Pancreas (tissue), 10 donors: ENCODE data around the gene UNC13A. TPM values are rescaled to one million over a fixed set of nuclear protein-coding genes. Genes with fewer than 3 reads are reported as not detected.

Source experiments
- ATAC-seq, 4 donors: fragments of 200-7000 bp; cut with Tn5 transposase; one replicate each; pipeline versions ENCODE4 v1.8.0 to v1.9.1; 2020; ENCODE audit warnings: mild to moderate bottlenecking in 4 of 4, moderate library complexity in 4 of 4
- DNase-seq, 6 donors: peaks; one replicate each; pipeline ENCODE4 v3.0.0-alpha.2; 2020
- FAIRE-seq: peaks from 2 replicates; lab custom pipeline; 2012; peaks lifted over from hg19 to GRCh38; lab: Jason Lieb, UNC
- H3K27ac ChIP-seq, 4 donors: fragments of 200-600 bp; sonication (generic); 1 replicate in 3 of 4; 2 replicates in 1 of 4; pipeline versions ENCODE4 v1.5.0 to v1.8.0; 2020
- H3K27me3 ChIP-seq, 4 donors: fragments of 200-600 bp; one replicate each; pipeline ENCODE4 v1.8.0; 2021
- H3K36me3 ChIP-seq, 3 donors: fragments of 200-600 bp; sonication (generic) in 1 of 3; one replicate each; pipeline versions ENCODE4 v1.5.0 to v1.8.0; 2020 to 2021
- H3K4me1 ChIP-seq, 3 donors: fragments of 200-600 bp; one replicate each; pipeline ENCODE4 v1.8.0; 2021
- H3K4me3 ChIP-seq, 4 donors: fragments of 200-600 bp; sonication (generic) in 2 of 4; one replicate each; pipeline versions ENCODE4 v1.5.0 to v1.8.0; 2020 to 2021
- H3K9me3 ChIP-seq, 4 donors: fragments of 200-600 bp; one replicate each; pipeline ENCODE4 v1.8.0; 2021
- WGBS, 2 donors: extraction: QIAGEN DNeasy Blood & Tissue Kit; methylation state at CpG; one replicate each; pipeline ENCODE4 v1.1.7; 2013; 5-methylcytosine and 5-hydroxymethylcytosine counted together
- intact Hi-C, 3 donors: fragments of 100-400 bp; cut with DNase I; formaldehyde crosslinking; loops; one replicate each; pipeline versions ENCODE4 v1.11.1 to v1.14.2; 2022
- polyA plus RNA-seq, 2 donors: library from polyadenylated mRNA; stranded (reverse); fragments of 200-250 nt; gene quantifications; one replicate each; pipeline ENCODE4 v1.2.3, GENCODE V29; 2013
- total RNA-seq, 6 donors: library from RNA; stranded (reverse); fragmentation: NEBNext Ultra II Directional in 4 of 6; extraction: Animal tissue kit (Norgen Biotek cat#: 25700) in 4 of 6; gene quantifications; one replicate each; pipeline versions ENCODE4 v1.2.1 to v1.2.4, GENCODE V29; 2021 to 2023
- TF ChIP-seq, protein P1 (sequence below), 4 donors: fragments of 200-600 bp; sonication (generic) in 3 of 4; IDR thresholded peaks; one replicate each; pipeline versions ENCODE4 v1.5.0 to v1.8.0; 2021; ENCODE audit warnings: antibody characterized with exemption in 4 of 4
- donor health status: healthy with polysubstance abuse.
- donor health status: DM: no; HTN: no; CAD: no; lungs with moderate emphysema.
- donor health status: DM: no; HTN: no; CAD: no.
- donor health status: control.
- donor health status: control.
- donor health status: Bipolar disorder and iron deficiency.
- donor health status: DM: yes; HTN: yes; CAD: no.
- donor health status: DM: no; HTN: no; CAD: no.
- donor health status: DM: no; HTN: no; CAD: no.
- donor health status: DM: yes; HTN: yes; CAD: no.

The UNC13A gene
- total and polyA plus RNA-seq, 8 donors: 0.92 to 10.5 (median 2.2) TPM

DNA sequence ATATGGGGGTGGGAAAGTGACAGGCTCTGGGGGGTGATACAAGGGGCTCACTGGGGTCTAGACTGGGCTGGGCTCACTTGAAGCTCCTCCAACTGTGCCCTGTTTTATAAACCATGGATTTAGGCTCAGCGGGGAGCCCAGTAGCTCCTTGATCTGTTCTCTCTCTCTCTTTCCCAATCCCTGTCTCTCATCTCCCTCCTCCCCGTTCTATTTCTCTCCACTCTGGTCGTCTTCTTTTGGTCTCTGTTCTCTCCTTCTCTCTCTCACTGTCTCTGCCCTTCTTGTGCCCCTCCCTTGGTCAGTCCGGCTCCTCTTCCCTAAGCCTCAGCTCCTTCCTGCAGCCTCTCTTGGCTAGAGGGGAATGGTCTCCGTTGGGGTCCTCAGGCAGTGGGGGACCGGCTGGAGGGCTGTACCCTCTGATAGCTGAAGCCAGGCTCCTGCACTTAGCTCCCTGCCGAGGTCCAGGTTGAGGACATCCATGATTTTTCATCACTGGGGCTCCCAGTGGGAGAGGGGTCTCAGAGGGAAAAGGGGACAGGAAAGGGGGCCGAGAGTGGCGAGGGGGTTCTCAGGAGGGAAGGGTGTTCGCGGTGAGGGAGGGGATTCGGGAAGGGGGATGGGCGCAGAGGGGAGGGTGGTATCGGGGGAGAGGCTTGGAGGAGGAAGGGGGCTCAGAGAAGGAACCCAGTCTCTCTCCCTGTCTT, 8.5 kb downstream of the UNC13A start:
- peaks cover 0 to 18% (median 3%) of the 10 kb centered on the region in 4 donors for H3K27me3 ChIP-seq
- ATAC-seq: peak in 1 of 4 donors; percentile 7
- no peak for FAIRE-seq
- WGBS, 2 donors: 6 to 11% methylated on average over 13 to 14 of the region's 14 CpGs
- TF ChIP-seq, protein P1, sequence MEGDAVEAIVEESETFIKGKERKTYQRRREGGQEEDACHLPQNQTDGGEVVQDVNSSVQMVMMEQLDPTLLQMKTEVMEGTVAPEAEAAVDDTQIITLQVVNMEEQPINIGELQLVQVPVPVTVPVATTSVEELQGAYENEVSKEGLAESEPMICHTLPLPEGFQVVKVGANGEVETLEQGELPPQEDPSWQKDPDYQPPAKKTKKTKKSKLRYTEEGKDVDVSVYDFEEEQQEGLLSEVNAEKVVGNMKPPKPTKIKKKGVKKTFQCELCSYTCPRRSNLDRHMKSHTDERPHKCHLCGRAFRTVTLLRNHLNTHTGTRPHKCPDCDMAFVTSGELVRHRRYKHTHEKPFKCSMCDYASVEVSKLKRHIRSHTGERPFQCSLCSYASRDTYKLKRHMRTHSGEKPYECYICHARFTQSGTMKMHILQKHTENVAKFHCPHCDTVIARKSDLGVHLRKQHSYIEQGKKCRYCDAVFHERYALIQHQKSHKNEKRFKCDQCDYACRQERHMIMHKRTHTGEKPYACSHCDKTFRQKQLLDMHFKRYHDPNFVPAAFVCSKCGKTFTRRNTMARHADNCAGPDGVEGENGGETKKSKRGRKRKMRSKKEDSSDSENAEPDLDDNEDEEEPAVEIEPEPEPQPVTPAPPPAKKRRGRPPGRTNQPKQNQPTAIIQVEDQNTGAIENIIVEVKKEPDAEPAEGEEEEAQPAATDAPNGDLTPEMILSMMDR (IDR thresholded peaks at IDR 0.05): no peak
- H3K4me1 ChIP-seq: no peaks in the 10 kb centered on the region
- intact Hi-C loops: no loop called here
- H3K9me3 ChIP-seq: no peaks in the 10 kb centered on the region
- no peak overlapping the region for H3K4me3 ChIP-seq
- H3K27ac ChIP-seq: no peak overlapping the region
- H3K36me3 ChIP-seq: no peaks in the 10 kb centered on the region
- DNase-seq: no peak

GRCh38 chr19:17678836-17679235, 9.3 kb downstream of the UNC13A start:
- Histone ChIP-seq H3K27me3 (peaks cover 0 to 10% (median 3%) of the 10 kb centered on the region in 4 donors), H3K4me3 (no peak overlapping the region), H3K36me3 (no peaks in the 10 kb centered on the region), H3K9me3 (no peaks in the 10 kb centered on the region), H3K27ac (no peak overlapping the region), H3K4me1 (no peaks in the 10 kb centered on the region)
- DNase-seq: no peak
- TF ChIP-seq, protein P1 (IDR thresholded peaks at IDR 0.05): no peak
- FAIRE-seq: no peak
- intact Hi-C loops: no loop called here
- 47 to 71% methylated on average over 4 of the region's 4 CpGs for WGBS, 2 donors
- no peak for ATAC-seq

GRCh38 chr19:17677002-17677401, 11.2 kb downstream of the UNC13A start:
- H3K9me3 ChIP-seq: no peaks in the 10 kb centered on the region
- no peak for ATAC-seq
- no peaks in the 10 kb centered on the region for H3K4me1 ChIP-seq
- no peak overlapping the region for H3K27ac ChIP-seq
- peaks cover 0 to 9% (median 3%) of the 10 kb centered on the region in 4 donors for H3K27me3 ChIP-seq
- no peak for DNase-seq
- 59 to 79% methylated on average over 2 of the region's 2 CpGs for WGBS, 2 donors
- no peak overlapping the region for H3K4me3 ChIP-seq
- TF ChIP-seq, protein P1 (IDR thresholded peaks at IDR 0.05): no peak
- intact Hi-C loops: no loop called here
- FAIRE-seq: no peak
- H3K36me3 ChIP-seq: no peaks in the 10 kb centered on the region

DNA sequence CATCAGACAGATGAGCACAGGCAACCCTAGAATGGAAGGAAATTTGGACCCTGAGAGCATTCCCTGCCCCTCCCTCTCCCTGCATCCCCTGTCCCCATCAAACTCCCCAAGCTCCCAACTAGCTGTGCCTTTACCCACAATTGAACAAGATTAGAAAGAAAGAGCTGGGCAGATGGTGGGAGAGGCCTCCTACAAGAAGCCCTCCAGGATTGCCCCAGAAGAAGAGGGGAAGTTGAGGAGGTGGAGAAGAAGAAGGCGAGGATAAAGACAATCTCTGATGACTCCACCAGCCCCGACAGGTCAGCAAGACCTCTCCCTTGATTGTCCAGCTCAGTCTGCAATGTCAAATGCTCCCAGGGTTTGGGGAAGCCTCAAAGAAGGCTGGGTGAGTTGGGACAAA, 11.9 kb downstream of the UNC13A start:
- Histone ChIP-seq H3K27me3 (peaks cover 0 to 3% (median under 1%) of the 10 kb centered on the region in 4 donors), H3K4me3 (no peak overlapping the region), H3K27ac (no peak overlapping the region), H3K9me3 (no peaks in the 10 kb centered on the region), H3K4me1 (no peaks in the 10 kb centered on the region), H3K36me3 (no peaks in the 10 kb centered on the region)
- WGBS, 2 donors: 23 to 29% methylated on average over 2 of the region's 2 CpGs
- no peak for DNase-seq
- no peak for ATAC-seq
- intact Hi-C loops: no loop called here
- FAIRE-seq: no peak
- TF ChIP-seq, protein P1 (IDR thresholded peaks at IDR 0.05): no peak
